Measurements from ENCODE around the gene SH3PXD2B. TPM values are rescaled to one million over a fixed set of nuclear protein-coding genes. Genes with fewer than 3 reads are reported as not detected.

The SH3PXD2B gene
- total and polyA plus RNA-seq, 10 donors = 2.0 to 31.8 (median 9.9) TPM

- Histone ChIP-seq H3K27me3 (replicated peaks in 1 of 7) (no peaks in the 10 kb centered on the region), H3K4me3 (no peak overlapping the region), H3K36me3 (no peaks in the 10 kb centered on the region), H3K4me1 (peaks cover 0 to 40% (median 15%) of the 10 kb centered on the region in 6 donors), H3K27ac (no peak overlapping the region), H3K9me3 (no peaks in the 10 kb centered on the region)
- intact Hi-C loops (cut with DNase I; ENCODE audit: low total_unique reads) = no loop called here
- no peak for TF ChIP-seq POLR2A (IDR thresholded peaks at IDR 0.05)
- TF ChIP-seq POLR2AphosphoS5 (IDR thresholded peaks at IDR 0.05) = no peak
- TF ChIP-seq CTCF (IDR thresholded peaks at IDR 0.05 in 8 of 11, conservative IDR thresholded peaks at IDR 0.05 in 3 of 11) = no peak
- 88 to 97% (median 91%) methylated on average over 3 of the region's 3 CpGs for WGBS, 5 donors
- DNase-seq = no peak
These were observed 178.1 kb downstream of the SH3PXD2B start for GRCh38 chr5:172276214-172276613.

Other genes starting within 250 kb of the SH3PXD2B start
- 10 to 100 TPM in 3 of 7 donors, 1 to 10 TPM in 4; 7.8 to 13.9 (median 9.8) TPM for gene UBTD2, start 170.8 kb downstream of the SH3PXD2B start, total RNA-seq
- 1 to 10 TPM; 4.9 to 7.4 (median 5.1) TPM for gene UBTD2, start 170.8 kb downstream of the SH3PXD2B start, polyA plus RNA-seq
- gene NEURL1B, start 186.7 kb upstream of the SH3PXD2B start, total RNA-seq = 1 to 10 TPM in 6 of 7 donors, under 1 TPM in 1; 0.85 to 2.5 (median 1.6) TPM
- gene NEURL1B, start 186.7 kb upstream of the SH3PXD2B start, polyA plus RNA-seq = 1 to 10 TPM in 1 of 3 donors, under 1 TPM in 2; 0.26 to 1.0 (median 0.49) TPM